HG03378 (cell line): ENCODE results near the gene DHX32.

Experiments used
- ATAC-seq: cut with Tn5 transposase; IDR thresholded peaks from one replicate; pipeline ENCODE4 v1.9.1; 2021; ENCODE audit warnings: mild to moderate bottlenecking, moderate library complexity; ENCODE audit not compliant: unreplicated experiment

The DHX32 gene

GRCh38 chr10:125816548-125816947, 64.5 kb downstream of the DHX32 start:
- no peak for ATAC-seq

GRCh38 chr10:125815764-125816163, 65.3 kb downstream of the DHX32 start:
- no peak for ATAC-seq

GRCh38 chr10:125812128-125812750, 68.9 kb downstream of the DHX32 start:
- no peak for ATAC-seq

- no peak for ATAC-seq
Observed at GRCh38 chr10:125811251-125811650, 69.8 kb downstream of the DHX32 start.

GRCh38 chr10:125808047-125808446, 73.0 kb downstream of the DHX32 start:
- ATAC-seq: no peak

- ATAC-seq: no peak
Observed at GRCh38 chr10:125802739-125803138, 78.4 kb downstream of the DHX32 start.

- ATAC-seq: no peak
Observed at GRCh38 chr10:125802131-125802530, 79.0 kb downstream of the DHX32 start.

GRCh38 chr10:125801574-125801973, 79.5 kb downstream of the DHX32 start:
- no peak for ATAC-seq

- ATAC-seq: no peak
Observed at GRCh38 chr10:125799451-125800182, 81.5 kb downstream of the DHX32 start.

GRCh38 chr10:125797994-125798662, 83.0 kb downstream of the DHX32 start:
- ATAC-seq: no peak

- no peak for ATAC-seq
Observed at GRCh38 chr10:125797424-125797823, 83.7 kb downstream of the DHX32 start.

- no peak for ATAC-seq
Observed at GRCh38 chr10:125795637-125796190, 85.4 kb downstream of the DHX32 start.

- no peak for ATAC-seq
Observed at GRCh38 chr10:125795128-125795527, 86.0 kb downstream of the DHX32 start.

- ATAC-seq: no peak
Observed at GRCh38 chr10:125792342-125793300, 88.5 kb downstream of the DHX32 start.

- ATAC-seq: no peak
Observed at GRCh38 chr10:125788156-125789034, 92.7 kb downstream of the DHX32 start.
